Measurements from ENCODE around the gene OR2L8. TPM values are rescaled to one million over a fixed set of nuclear protein-coding genes. Genes with fewer than 3 reads are reported as not detected.

Gene OR2L8
- total and polyA plus RNA-seq, 4 donors = 0.69 TPM; not detected in 3

DNA sequence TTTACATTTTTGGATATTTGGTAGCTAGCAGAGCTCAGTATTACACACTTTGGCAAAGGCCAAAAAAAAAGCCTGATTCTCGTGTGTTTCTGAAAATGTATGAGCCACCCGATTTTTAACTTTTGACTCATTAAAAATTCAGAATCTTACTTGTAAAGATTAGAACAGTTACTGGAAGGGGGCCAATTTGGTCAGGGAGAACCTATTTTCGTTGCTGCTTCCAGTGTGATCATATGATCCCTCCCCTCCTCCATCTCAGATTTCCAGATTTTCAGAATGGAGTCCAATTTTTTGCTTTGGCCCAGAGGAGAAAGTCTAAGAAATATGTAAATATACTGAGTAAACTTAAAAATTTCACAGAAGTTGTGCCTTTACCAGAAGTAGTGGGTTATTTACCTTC lies 13.1 kb downstream of the OR2L8 start:
- Histone ChIP-seq H3K4me1 (ENCODE audit: control insufficient read depth in 1 of 2, insufficient read depth in 2 of 2, low read length in 2 of 2) (no peaks in the 10 kb centered on the region), H3K36me3 (ENCODE audit: control insufficient read depth in 1 of 2, insufficient read depth in 2 of 2, low read length in 1 of 2) (no peaks in the 10 kb centered on the region), H3K9me3 (ENCODE audit: control insufficient read depth, low read length) (no peaks in the 10 kb centered on the region), H3K27me3 (ENCODE audit: control insufficient read depth in 1 of 2, insufficient read depth in 2 of 2, low read length in 1 of 2) (no peaks in the 10 kb centered on the region), H3K27ac (ENCODE audit: low read depth in 1 of 2, low read length in 2 of 2) (no peak overlapping the region), H3K4me3 (ENCODE audit: low read length in 2 of 2) (no peak overlapping the region)
- WGBS, 2 donors = 28% methylated on average over 3 of the region's 3 CpGs
- ATAC-seq (ENCODE audit: low FRiP score) (no peak), DNase-seq (no peak)
- intact Hi-C loops (cut with DNase I) = no loop called here

- Histone ChIP-seq H3K9me3 (ENCODE audit: control insufficient read depth, low read length) (no peaks in the 10 kb centered on the region), H3K36me3 (ENCODE audit: control insufficient read depth in 1 of 2, insufficient read depth in 2 of 2, low read length in 1 of 2) (no peaks in the 10 kb centered on the region), H3K27me3 (ENCODE audit: control insufficient read depth in 1 of 2, insufficient read depth in 2 of 2, low read length in 1 of 2) (no peaks in the 10 kb centered on the region), H3K4me3 (ENCODE audit: low read length in 2 of 2) (no peak overlapping the region), H3K4me1 (ENCODE audit: control insufficient read depth in 1 of 2, insufficient read depth in 2 of 2, low read length in 2 of 2) (no peaks in the 10 kb centered on the region), H3K27ac (ENCODE audit: low read depth in 1 of 2, low read length in 2 of 2) (no peak overlapping the region)
- intact Hi-C loops (cut with DNase I) = no loop called here
- no peak for ATAC-seq (ENCODE audit: low FRiP score)
- DNase-seq = no peak
- 67 to 72% methylated on average over 4 of the region's 4 CpGs for WGBS, 2 donors
Measured at GRCh38 chr1:247962911-247963588, 14.4 kb downstream of the OR2L8 start.

DNA sequence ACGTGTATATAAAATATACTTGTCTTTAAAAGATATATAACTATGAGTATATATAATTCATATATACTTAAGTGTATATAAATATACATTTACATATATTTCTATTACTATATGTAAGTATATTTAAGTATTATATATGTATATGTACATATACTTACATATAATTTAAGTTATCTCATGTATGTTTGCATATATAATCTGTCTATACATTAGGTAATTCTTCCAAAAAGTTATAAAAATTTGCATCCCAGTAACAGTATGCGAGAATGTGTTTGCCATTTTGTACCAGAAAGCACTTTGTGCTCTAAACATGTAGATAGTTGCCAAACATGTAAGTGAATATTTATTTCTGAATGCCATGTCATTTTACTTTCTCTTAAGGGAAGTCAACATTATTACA lies 16.3 kb downstream of the OR2L8 start, which contains the start of gene OR2AK2:
OR2AK2 (plus strand) TSS at position 301 of the 400 bp plus-strand sequence. CDS start 144 bp downstream, outside the sequence.
- no peak for ATAC-seq (ENCODE audit: low FRiP score)
- H3K4me3 ChIP-seq (ENCODE audit: low read length in 2 of 2) = no peak within 1 kb of the TSS

DNA sequence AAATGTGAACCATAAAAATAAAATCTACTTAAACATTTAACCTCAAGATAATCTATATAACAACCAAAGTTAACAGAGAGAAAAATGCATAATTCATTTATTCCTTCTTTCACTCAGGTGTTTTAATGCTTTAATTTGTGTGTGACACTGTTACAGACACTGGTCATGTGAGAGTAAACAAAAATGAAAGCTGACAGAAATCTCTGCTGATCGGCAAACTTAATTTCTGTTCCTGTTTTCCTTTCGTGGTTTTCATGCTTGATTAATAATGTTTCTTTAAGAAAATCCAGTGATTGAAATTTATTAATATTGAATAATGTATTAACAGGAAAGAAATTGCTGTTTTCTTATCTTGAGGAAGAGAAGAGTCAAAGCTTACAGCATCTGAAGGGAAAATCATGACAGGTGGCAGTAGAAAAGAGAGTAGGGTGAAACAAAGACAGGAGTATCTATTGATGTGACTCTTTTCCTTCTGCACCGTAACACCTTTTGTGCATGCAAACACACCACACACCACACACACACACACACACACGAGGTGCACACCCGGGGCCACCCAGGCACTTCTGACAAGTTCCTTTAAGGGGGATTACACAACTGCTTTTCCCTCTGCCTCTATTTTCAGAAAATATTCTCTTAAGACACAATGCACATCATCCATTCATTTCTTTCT lies 18.0 kb downstream of the OR2L8 start:
- Histone ChIP-seq H3K4me1 (ENCODE audit: control insufficient read depth in 1 of 2, insufficient read depth in 2 of 2, low read length in 2 of 2) (no peaks in the 10 kb centered on the region), H3K9me3 (ENCODE audit: control insufficient read depth, low read length) (peaks cover 2% of the 10 kb centered on the region), H3K36me3 (ENCODE audit: control insufficient read depth in 1 of 2, insufficient read depth in 2 of 2, low read length in 1 of 2) (no peaks in the 10 kb centered on the region), H3K27me3 (ENCODE audit: control insufficient read depth in 1 of 2, insufficient read depth in 2 of 2, low read length in 1 of 2) (no peaks in the 10 kb centered on the region), H3K4me3 (ENCODE audit: low read length in 2 of 2) (no peak overlapping the region), H3K27ac (ENCODE audit: low read depth in 1 of 2, low read length in 2 of 2) (no peak overlapping the region)
- intact Hi-C loops (cut with DNase I) = no loop called here
- ATAC-seq (ENCODE audit: low FRiP score) (no peak), DNase-seq (no peak)
- WGBS, 2 donors = 70 to 76% methylated on average over 5 of the region's 5 CpGs

More for the DNA sequence above, 16.3 kb downstream of the OR2L8 start, which contains the start of gene OR2AK2:
- DNase-seq = no peak
- Histone ChIP-seq H3K4me1 (ENCODE audit: control insufficient read depth in 1 of 2, insufficient read depth in 2 of 2, low read length in 2 of 2) (no peaks in the 10 kb centered on the region), H3K27ac (ENCODE audit: low read depth in 1 of 2, low read length in 2 of 2) (no peak within 1 kb of the TSS), H3K27me3 (ENCODE audit: control insufficient read depth in 1 of 2, insufficient read depth in 2 of 2, low read length in 1 of 2) (no peaks in the 10 kb centered on the region), H3K36me3 (ENCODE audit: control insufficient read depth in 1 of 2, insufficient read depth in 2 of 2, low read length in 1 of 2) (no peaks in the 10 kb centered on the region), H3K9me3 (ENCODE audit: control insufficient read depth, low read length) (peaks cover 2% of the 10 kb centered on the region)
- WGBS, 2 donors = 84 to 89% methylated on average over 2 of the region's 2 CpGs
- intact Hi-C loops (cut with DNase I) = no loop called here

GRCh38 chr1:247992986-247993385 lies 44.3 kb downstream of the OR2L8 start:
- no peak for ATAC-seq (ENCODE audit: low FRiP score)
- peaks cover 1% of the 10 kb centered on the region for H3K9me3 ChIP-seq (ENCODE audit: control insufficient read depth, low read length)
- WGBS, 2 donors = 52 to 70% methylated on average over 2 of the region's 2 CpGs

DNA sequence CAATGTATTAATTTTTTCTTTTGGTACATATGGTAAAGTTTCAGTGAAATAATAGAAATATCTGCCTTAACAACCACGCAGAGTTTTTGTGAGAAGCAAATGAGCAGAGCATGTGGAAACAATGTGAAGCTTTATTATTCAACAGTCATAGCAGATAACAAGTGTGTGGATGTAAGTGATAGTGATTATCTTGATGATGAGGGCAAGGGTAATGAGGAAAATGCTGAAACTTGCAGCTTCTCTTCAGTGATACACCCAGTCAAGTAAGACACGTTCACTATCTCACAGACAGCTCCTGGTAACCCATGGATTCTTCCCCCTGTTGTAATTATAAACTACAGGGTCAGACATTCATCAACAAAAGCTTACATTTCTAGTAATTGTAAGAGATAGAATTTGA lies 50.2 kb downstream of the OR2L8 start:
- DNase-seq (no peak), ATAC-seq (ENCODE audit: low FRiP score) (no peak)
- Histone ChIP-seq H3K9me3 (ENCODE audit: control insufficient read depth, low read length) (no peaks in the 10 kb centered on the region), H3K4me3 (ENCODE audit: low read length in 2 of 2) (no peak overlapping the region), H3K27ac (ENCODE audit: low read depth in 1 of 2, low read length in 2 of 2) (no peak overlapping the region), H3K4me1 (ENCODE audit: control insufficient read depth in 1 of 2, insufficient read depth in 2 of 2, low read length in 2 of 2) (no peaks in the 10 kb centered on the region), H3K27me3 (ENCODE audit: control insufficient read depth in 1 of 2, insufficient read depth in 2 of 2, low read length in 1 of 2) (no peaks in the 10 kb centered on the region), H3K36me3 (ENCODE audit: control insufficient read depth in 1 of 2, insufficient read depth in 2 of 2, low read length in 1 of 2) (no peaks in the 10 kb centered on the region)
- intact Hi-C loops (cut with DNase I) = no loop called here
- 35 to 52% methylated on average over 2 of the region's 2 CpGs for WGBS, 2 donors

More at GRCh38 chr1:247992986-247993385, 44.3 kb downstream of the OR2L8 start:
- Histone ChIP-seq H3K4me1 (ENCODE audit: control insufficient read depth in 1 of 2, insufficient read depth in 2 of 2, low read length in 2 of 2) (no peaks in the 10 kb centered on the region), H3K36me3 (ENCODE audit: control insufficient read depth in 1 of 2, insufficient read depth in 2 of 2, low read length in 1 of 2) (no peaks in the 10 kb centered on the region), H3K4me3 (ENCODE audit: low read length in 2 of 2) (no peak overlapping the region), H3K27ac (ENCODE audit: low read depth in 1 of 2, low read length in 2 of 2) (no peak overlapping the region), H3K27me3 (ENCODE audit: control insufficient read depth in 1 of 2, insufficient read depth in 2 of 2, low read length in 1 of 2) (no peaks in the 10 kb centered on the region)
- DNase-seq = no peak
- intact Hi-C loops (cut with DNase I) = no loop called here

Other genes starting within 250 kb of the OR2L8 start
- gene OR6F1, start 232.2 kb upstream of the OR2L8 start, total RNA-seq = not detected
- not detected for gene OR6F1, start 232.2 kb upstream of the OR2L8 start, polyA plus RNA-seq
- under 1 TPM; 0.42 to 0.62 TPM for gene OR14K1, start 210.2 kb upstream of the OR2L8 start, total RNA-seq
- not detected for gene OR14K1, start 210.2 kb upstream of the OR2L8 start, polyA plus RNA-seq
- gene OR14A2, start 200.7 kb upstream of the OR2L8 start, total RNA-seq = not detected
- not detected for gene OR14A2, start 200.7 kb upstream of the OR2L8 start, polyA plus RNA-seq
- gene OR1C1, start 188.3 kb upstream of the OR2L8 start, total RNA-seq = not detected
- not detected for gene OR1C1, start 188.3 kb upstream of the OR2L8 start, polyA plus RNA-seq
- not detected for gene OR14A16, start 124.7 kb upstream of the OR2L8 start, total RNA-seq
- not detected for gene OR14A16, start 124.7 kb upstream of the OR2L8 start, polyA plus RNA-seq
- gene OR11L1, start 107.0 kb upstream of the OR2L8 start, total RNA-seq = not detected
- not detected for gene OR11L1, start 107.0 kb upstream of the OR2L8 start, polyA plus RNA-seq
- 1 to 10 TPM; 1.3 to 3.2 TPM for gene TRIM58, start 91.7 kb upstream of the OR2L8 start, total RNA-seq
- gene TRIM58, start 91.7 kb upstream of the OR2L8 start, polyA plus RNA-seq = under 1 TPM in 1 of 2 donors, not detected in 1; 0.38 TPM
- under 1 TPM; 0.39 to 0.42 TPM for gene OR2W3, start 53.3 kb upstream of the OR2L8 start, total RNA-seq
- not detected for gene OR2W3, start 53.3 kb upstream of the OR2L8 start, polyA plus RNA-seq
- gene OR2T8, start 28.6 kb upstream of the OR2L8 start, total RNA-seq = not detected
- gene OR2T8, start 28.6 kb upstream of the OR2L8 start, polyA plus RNA-seq = not detected
- gene OR2AJ1, start 24.0 kb upstream of the OR2L8 start, total RNA-seq = not detected
- not detected for gene OR2AJ1, start 24.0 kb upstream of the OR2L8 start, polyA plus RNA-seq
- not detected for gene OR2AK2, start 16.4 kb downstream of the OR2L8 start, total RNA-seq
- not detected for gene OR2AK2, start 16.4 kb downstream of the OR2L8 start, polyA plus RNA-seq
- gene OR2L5, start 64.8 kb downstream of the OR2L8 start, total RNA-seq = under 1 TPM in 1 of 2 donors, not detected in 1; 0.24 TPM
- gene OR2L5, start 64.8 kb downstream of the OR2L8 start, polyA plus RNA-seq = not detected
- under 1 TPM; 0.13 to 0.51 TPM for gene OR2L2, start 81.2 kb downstream of the OR2L8 start, total RNA-seq
- gene OR2L2, start 81.2 kb downstream of the OR2L8 start, polyA plus RNA-seq = under 1 TPM in 1 of 2 donors, not detected in 1; 0.05 TPM
- gene OR2L3, start 98.0 kb downstream of the OR2L8 start, total RNA-seq = under 1 TPM in 1 of 2 donors, not detected in 1; 0.21 TPM
- gene OR2L3, start 98.0 kb downstream of the OR2L8 start, polyA plus RNA-seq = not detected
- not detected for gene OR2L13, start 146.3 kb downstream of the OR2L8 start, total RNA-seq
- gene OR2L13, start 146.3 kb downstream of the OR2L8 start, polyA plus RNA-seq = not detected
- not detected for gene OR2M5, start 196.3 kb downstream of the OR2L8 start, total RNA-seq
- not detected for gene OR2M5, start 196.3 kb downstream of the OR2L8 start, polyA plus RNA-seq
- gene OR2M2, start 226.0 kb downstream of the OR2L8 start, total RNA-seq = not detected
- not detected for gene OR2M2, start 226.0 kb downstream of the OR2L8 start, polyA plus RNA-seq
- gene OR2M3, start 248.4 kb downstream of the OR2L8 start, total RNA-seq = not detected
- gene OR2M3, start 248.4 kb downstream of the OR2L8 start, polyA plus RNA-seq = not detected